Measurements from ENCODE around the gene CUL7.
"Not testable (repeated sequence)": the region's sequence is repeated elsewhere in the genome, so short reads cannot be mapped to it uniquely, and the experiment has no call there.

The CUL7 gene

DNA sequence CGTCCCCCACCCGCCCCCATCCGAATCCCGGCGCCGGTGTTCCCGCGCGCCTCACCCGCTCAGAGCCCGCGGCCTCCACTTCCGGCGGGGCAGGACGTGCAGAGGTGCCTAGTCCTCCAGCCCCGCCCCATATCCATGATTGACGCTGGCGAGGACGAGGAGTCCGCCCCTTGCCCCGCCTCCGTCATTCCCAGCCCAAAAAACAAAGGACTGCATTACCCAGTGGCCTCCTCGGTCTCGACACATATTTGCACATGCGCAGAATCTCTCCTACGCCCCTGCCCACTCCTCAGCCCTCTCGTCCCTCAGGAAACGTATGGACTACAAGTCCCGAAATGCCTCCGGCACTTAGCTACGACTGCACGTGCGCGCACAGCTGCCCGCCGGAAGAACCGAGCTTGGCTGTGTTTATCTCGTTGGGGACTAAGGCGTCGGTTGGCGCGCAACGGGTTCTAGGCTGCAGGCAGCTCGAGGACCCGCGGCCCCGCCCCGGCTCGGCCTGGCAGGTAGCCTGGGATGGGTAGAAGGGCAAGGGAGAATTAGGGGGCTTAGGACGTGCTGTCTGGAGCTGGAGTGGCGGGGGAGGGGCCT is 39.7 kb downstream of the CUL7 start, which contains the start of the genes KLHDC3 and MEA1:
Gene KLHDC3, plus strand, starts transcription at position 407 of the 591 bp plus-strand sequence. CDS start 2,944 bp downstream, outside the sequence.
Gene MEA1, minus strand, starts transcription at position 104 of the 591 bp plus-strand sequence. CDS start 133 bp downstream, outside the sequence.
- DNase-seq, result peak; percentile 99

DNA sequence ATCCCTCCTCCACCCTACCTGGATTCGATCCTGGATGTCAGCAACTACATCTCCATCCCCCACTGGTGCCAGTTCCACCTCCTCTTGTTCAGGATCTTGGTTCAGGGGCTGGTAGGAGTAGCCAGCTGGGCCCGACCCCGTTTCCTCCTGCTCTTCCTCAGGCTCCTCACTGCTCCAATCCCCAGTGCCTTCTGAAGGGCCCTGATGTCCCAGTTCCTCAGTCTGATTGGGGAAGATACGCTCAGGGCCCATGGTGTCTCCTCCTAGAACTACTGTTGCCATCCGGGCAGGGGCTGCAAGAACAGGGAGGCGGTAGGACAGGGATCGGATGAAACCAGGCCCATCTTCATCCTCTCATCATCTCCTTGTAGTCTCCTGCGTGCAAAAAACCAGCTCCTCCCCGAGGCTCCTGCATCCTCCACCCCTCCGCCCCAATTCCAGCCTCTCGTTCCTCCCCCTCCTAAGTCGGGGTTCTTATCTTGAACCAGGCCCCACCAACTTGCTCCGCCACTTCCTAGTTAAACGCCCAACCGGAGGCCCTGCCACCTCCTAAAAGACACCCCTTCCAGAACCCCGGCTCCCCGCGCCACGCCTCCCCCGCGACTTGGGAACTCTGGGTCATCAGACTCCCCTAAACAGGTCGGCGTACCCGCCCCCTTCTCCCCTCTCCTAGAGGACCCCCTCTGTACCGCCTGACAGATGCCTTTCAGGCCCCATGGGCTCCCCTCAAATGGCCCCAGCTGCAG is 40.4 kb downstream of the CUL7 start:
- peak; percentile 65 for DNase-seq

DNA sequence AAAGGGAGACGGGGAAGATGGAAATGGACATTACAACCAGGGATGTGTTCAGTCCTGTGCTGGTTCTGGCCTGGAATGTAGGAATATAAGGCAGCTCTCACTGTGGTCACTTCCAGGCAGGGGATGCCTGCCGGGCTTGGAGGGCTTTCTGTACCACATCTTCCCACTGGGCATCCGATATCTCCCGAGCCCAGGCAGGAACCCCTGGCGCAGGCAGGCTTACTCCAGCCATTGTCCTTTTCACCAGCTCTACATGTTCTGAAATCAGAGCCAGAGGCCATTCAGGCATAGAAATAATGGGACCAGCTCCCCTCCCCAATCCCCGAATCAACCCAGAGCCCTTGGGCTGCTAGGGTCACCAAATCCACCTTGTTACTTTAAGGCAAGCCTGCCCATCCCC is 41.3 kb downstream of the CUL7 start:
- DNase-seq, result no peak

DNA sequence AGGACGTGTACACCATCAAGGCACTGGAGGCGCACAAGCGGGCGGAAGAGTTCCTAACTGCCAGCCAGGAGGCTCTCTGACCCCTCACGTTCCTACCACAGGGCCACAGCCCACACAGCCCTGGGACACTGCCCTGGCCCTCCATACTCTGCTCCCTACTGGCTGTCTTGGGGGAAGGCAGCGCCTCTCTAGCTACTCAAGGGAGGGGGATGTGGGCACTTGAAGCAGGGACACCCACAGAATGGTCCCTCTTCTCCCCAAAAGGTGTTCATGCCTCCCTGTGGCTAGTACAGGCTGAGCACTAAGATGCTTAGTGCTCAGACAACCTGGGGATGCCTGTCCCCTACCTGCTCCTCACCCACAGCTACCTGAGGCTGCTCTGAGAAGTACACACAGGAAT is 42.4 kb downstream of the CUL7 start:
- no peak for DNase-seq

DNA sequence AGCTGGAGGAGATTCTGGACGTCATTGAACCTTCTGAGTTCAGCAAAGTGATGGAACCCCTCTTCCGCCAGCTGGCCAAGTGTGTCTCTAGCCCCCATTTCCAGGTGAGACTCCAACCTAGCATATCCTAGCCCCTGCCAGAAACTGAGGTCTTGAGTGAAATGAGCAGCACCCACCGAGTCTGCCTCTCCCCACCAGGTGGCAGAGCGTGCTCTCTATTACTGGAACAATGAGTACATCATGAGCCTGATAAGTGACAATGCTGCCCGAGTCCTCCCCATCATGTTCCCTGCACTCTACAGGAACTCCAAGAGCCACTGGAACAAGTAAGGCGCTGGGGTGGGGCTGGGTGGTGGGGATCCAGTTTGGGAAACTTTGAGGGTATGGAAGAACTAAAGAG is 44.5 kb downstream of the CUL7 start:
- peak; percentile 27 for DNase-seq

DNA sequence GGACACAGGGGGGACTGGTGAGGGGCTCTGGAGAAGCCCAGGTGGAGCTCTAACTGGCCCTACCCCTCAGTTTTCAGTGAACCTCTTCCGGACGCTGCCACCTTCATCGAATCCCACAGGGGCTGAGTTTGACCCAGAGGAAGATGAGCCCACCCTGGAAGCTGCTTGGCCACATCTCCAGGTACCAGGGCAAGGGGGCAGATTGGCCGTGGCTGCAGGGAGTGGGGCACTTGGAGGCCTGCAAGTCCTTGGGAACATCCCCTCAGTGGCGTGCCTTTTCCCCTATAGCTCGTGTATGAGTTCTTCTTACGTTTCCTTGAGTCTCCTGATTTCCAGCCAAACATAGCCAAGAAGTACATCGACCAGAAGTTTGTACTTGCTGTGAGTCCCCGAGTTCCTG is 46.5 kb downstream of the CUL7 start:
- no peak for DNase-seq

DNA sequence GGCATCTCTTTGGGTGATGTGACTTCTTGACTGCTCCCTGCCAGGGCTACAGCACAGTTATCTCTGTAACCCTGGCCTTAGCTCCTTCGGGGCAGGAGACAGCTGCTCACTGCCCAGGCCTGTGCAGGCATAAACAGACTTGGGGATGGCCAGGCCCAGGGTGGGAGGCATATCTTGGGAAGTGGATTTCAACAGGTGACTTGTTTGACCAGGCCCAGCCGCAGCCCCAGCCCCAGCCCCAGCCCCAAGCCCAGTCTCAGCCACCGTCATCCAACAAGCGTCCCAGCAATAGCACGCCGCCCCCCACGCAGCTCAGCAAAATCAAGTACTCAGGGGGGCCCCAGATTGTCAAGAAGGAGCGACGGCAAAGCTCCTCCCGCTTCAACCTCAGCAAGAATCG is 47.4 kb downstream of the CUL7 start:
- no peak for DNase-seq

DNA sequence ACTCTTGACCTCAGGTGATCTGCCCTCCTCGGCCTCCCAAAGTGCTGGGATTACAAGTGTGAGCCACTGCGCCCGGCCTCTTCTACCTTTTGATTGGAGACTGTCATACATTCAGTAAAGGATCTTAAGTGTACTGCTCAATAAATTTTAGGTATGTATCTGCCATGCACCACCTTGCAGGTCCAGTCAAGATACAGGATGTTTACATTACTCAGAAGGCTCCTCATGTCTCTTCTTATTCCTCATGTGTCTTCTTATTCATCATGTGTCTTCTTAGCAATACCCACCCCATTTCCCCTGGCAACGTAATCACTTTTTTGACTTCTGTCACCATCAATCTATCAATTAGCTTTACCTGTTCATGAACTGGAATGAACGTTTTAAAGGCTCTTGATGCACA is 47.8 kb downstream of the CUL7 start:
- no peak for DNase-seq

DNA sequence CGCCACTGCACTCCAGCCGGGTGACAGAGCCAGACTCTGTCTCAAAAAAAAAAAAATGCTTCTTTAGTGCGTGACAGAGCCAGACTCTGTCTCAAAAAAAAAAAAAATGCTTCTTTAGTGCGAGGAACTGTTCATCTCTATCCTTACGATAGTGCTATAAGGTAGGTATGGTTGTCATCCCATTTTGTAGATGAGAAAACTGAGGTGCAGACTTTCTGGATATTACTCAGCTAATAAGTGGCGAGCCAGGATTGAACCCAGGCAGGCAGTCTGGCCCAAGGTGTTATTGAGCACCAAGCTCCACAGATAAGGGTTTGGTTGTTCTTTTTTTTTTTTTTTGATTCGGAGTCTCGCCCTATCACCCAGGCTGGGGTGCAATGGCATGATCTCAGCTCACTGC is 51.8 kb downstream of the CUL7 start:
- DNase-seq, result no peak

DNA sequence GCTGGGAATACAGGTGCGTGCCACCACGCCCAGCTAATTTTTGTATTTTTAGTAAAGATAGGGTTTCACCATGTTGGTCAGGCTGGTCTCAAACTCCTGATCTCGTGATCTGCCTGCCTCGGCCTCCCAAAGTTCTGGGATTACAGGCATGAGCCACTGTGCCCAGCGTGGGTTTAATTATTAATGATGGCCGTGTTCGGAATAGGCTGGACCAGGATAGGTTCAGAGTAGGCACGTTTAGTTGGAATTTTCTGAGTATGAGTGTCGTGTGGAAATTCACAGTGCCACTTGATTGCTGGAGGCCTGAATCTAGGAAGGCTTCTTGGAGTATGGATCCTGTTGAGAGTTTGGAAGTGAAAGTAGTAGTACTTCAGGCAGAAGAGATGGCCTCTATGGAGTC is 55.4 kb downstream of the CUL7 start:
- not testable (repeated sequence) for DNase-seq

DNA sequence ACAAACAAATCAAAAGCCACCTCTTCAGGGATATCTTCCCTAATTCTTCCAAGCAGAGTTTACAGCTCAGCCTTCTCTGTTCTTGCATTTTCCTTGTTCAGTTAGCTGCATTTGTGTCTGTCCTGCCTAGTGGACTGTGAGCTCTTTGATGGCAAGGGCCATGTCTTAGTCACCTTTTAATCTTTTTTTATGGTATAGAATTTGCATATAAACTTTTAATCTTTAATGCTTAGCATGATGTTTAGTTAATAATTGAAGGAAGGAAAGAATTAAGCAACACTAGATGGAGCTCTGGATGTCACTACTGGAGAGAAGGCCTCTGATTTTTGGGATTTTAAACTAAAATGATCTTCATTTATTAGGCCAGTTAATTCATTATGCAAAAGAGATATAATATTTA is 57.1 kb downstream of the CUL7 start:
- no peak for DNase-seq

DNA sequence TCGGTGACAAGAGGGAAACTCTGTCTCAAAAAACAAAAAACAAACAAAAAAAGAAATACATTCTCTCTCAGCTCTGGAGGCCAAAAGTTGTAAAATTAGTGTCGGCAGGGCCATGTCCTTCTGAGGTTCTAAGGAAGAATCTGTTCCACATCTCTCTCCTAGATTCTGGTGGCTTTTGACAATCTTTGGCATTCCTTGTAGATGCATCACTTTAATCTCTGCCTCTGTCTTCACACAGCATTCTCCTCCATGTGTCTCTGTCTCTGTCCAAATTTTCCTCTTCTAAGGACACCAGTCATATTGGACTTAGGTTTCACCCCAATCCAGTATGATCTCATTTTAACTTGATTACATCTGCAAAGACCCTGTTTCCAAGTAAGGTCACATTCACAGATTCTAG is 60.2 kb downstream of the CUL7 start:
- DNase-seq, result no peak

DNA sequence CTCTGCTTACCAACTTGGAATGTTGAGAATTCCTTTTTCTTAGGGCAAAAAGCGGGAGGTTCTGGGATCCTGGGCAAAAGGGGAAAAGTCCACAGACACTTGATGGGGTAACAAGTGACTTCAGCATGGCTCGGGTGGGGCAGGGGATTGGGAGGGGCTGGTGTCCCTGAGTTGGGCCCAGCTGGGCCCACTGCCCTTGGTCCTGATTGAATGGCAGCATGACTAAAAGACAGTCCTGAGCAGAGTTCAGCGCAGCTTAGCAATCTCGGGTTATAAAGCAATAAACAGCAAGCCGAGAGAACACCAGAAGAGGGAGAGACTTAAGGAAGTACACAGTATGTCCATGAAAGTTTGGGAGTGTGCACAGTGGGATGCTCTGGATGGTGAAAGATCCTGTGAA is 63.7 kb downstream of the CUL7 start:
- DNase-seq, result no peak

DNA sequence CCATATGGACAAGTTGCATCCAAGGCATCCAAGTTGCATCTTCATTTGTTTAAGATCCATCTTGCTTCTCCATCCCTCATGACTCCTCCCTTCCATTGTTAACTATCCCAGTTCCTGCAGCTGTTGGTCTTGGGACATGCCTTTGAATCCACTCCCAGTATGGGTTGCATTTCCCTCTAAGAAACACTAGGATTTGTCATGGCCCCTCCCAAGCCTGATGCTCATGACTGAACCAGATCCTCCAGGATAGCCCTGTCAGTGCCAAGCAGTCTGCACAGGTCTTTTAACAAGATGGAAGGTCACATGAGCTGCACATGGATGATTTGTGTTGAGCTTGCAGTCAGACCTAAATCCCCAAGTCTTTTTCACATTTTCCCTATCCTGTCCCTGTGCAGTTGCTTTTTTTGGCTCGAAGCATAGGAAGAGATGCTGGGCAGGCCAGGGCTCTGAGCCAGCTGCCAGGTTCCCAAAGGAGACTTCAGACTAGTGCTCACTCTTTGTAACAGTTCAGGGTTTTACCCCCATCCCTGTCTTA is 65.1 kb downstream of the CUL7 start:
- DNase-seq, result no peak

Measured in T1000 (cell line).